ENCODE results near the gene GPRC5A. TPM values are rescaled to one million over a fixed set of nuclear protein-coding genes. Genes with fewer than 3 reads are reported as not detected.

GPRC5A gene
- total and polyA plus RNA-seq, 2 experiments from 2014 or later, result 37.8 to 84.8 TPM

- no peak for DNase-seq
- Histone ChIP-seq H3K9me2 (ENCODE audit: insufficient read depth) (no peaks in the 10 kb centered on the region), H2AFZ (no peak overlapping the region), H3K27me3 (replicated peaks; ENCODE audit: insufficient read depth) (no peaks in the 10 kb centered on the region), H3K27ac (no peak overlapping the region), H3K4me2 (ENCODE audit: unreplicated experiment) (peak overlapping the region; percentile 77), H4K20me1 (ENCODE audit: insufficient read depth) (no peaks in the 10 kb centered on the region), H3K9ac (no peak overlapping the region), H3K9me3 (ENCODE audit: low read depth) (no peaks in the 10 kb centered on the region), H3K4me1 (ENCODE audit: insufficient read depth) (peaks cover 39% of the 10 kb centered on the region), H3K79me2 (ENCODE audit: insufficient read depth) (peaks cover 55% of the 10 kb centered on the region), H3K36me3 (ENCODE audit: low read depth) (no peaks in the 10 kb centered on the region), H3K4me3 (peak overlapping the region; percentile 75), H3F3A (ENCODE audit: insufficient read depth) (peaks cover 49% of the 10 kb centered on the region)
- in situ Hi-C loops (cut with MboI), result no loop called here
- WGBS, 2 experiments (ENCODE audit: low coverage in 1 of 2, low lambda C conversion rate in 2 of 2, missing lambda C conversion rate in 2 of 2), result 92 to 94% methylated on average over 5 of the region's 5 CpGs
- TF ChIP-seq EZH2 (IDR thresholded peaks at IDR 0.05; ENCODE audit: insufficient read depth, poor library complexity, severe bottlenecking) (no peak), EZH2phosphoT487 (IDR thresholded peaks at IDR 0.05; ENCODE audit: insufficient read depth, low read depth) (no peak)
Observed at GRCh38 chr12:12893438-12893837, 2.1 kb downstream of the GPRC5A start.

GRCh38 chr12:12896260-12896659, 4.9 kb downstream of the GPRC5A start:
- Histone ChIP-seq H3K9ac (peak overlapping the region; percentile 3), H3F3A (ENCODE audit: insufficient read depth) (peaks cover 66% of the 10 kb centered on the region), H3K27ac (peak overlapping the region; percentile 68), H3K4me1 (ENCODE audit: insufficient read depth) (peaks cover 65% of the 10 kb centered on the region), H3K79me2 (ENCODE audit: insufficient read depth) (peaks cover 55% of the 10 kb centered on the region), H3K36me3 (ENCODE audit: low read depth) (no peaks in the 10 kb centered on the region), H3K9me2 (ENCODE audit: insufficient read depth) (no peaks in the 10 kb centered on the region), H3K27me3 (replicated peaks; ENCODE audit: insufficient read depth) (no peaks in the 10 kb centered on the region), H3K9me3 (ENCODE audit: low read depth) (no peaks in the 10 kb centered on the region), H3K4me3 (peak overlapping the region; percentile 3; the same call in 1 of the 2 replicates), H4K20me1 (ENCODE audit: insufficient read depth) (no peaks in the 10 kb centered on the region), H3K4me2 (ENCODE audit: unreplicated experiment) (peak overlapping the region; percentile 56), H2AFZ (no peak overlapping the region)
- in situ Hi-C loops (cut with MboI), result no loop called here
- TF ChIP-seq EZH2 (IDR thresholded peaks at IDR 0.05; ENCODE audit: insufficient read depth, poor library complexity, severe bottlenecking) (no peak), EZH2phosphoT487 (IDR thresholded peaks at IDR 0.05; ENCODE audit: insufficient read depth, low read depth) (no peak)
- DNase-seq, result peak; percentile 76
- WGBS, 2 experiments (ENCODE audit: low coverage in 1 of 2, low lambda C conversion rate in 2 of 2, missing lambda C conversion rate in 2 of 2), result 0 to 2% methylated on average over 2 of the region's 2 CpGs

- Histone ChIP-seq H3K27ac (no peak overlapping the region), H3K36me3 (ENCODE audit: low read depth) (no peaks in the 10 kb centered on the region), H3K9me3 (ENCODE audit: low read depth) (no peaks in the 10 kb centered on the region), H3K79me2 (ENCODE audit: insufficient read depth) (peaks cover 48% of the 10 kb centered on the region), H3K9me2 (ENCODE audit: insufficient read depth) (no peaks in the 10 kb centered on the region), H3K9ac (no peak overlapping the region), H2AFZ (no peak overlapping the region), H3K4me2 (ENCODE audit: unreplicated experiment) (no peak overlapping the region), H3F3A (ENCODE audit: insufficient read depth) (peaks cover 66% of the 10 kb centered on the region), H3K4me3 (no peak overlapping the region), H3K4me1 (ENCODE audit: insufficient read depth) (peaks cover 71% of the 10 kb centered on the region), H3K27me3 (replicated peaks; ENCODE audit: insufficient read depth) (no peaks in the 10 kb centered on the region), H4K20me1 (ENCODE audit: insufficient read depth) (no peaks in the 10 kb centered on the region)
- 97 to 100% methylated on average over 6 of the region's 6 CpGs for WGBS, 2 experiments (ENCODE audit: low coverage in 1 of 2, low lambda C conversion rate in 2 of 2, missing lambda C conversion rate in 2 of 2)
- in situ Hi-C loops (cut with MboI), result no loop called here
- no peak for DNase-seq
- TF ChIP-seq EZH2phosphoT487 (IDR thresholded peaks at IDR 0.05; ENCODE audit: insufficient read depth, low read depth) (no peak), EZH2 (IDR thresholded peaks at IDR 0.05; ENCODE audit: insufficient read depth, poor library complexity, severe bottlenecking) (no peak)
Observed at GRCh38 chr12:12897302-12897701, 5.9 kb downstream of the GPRC5A start.

DNA sequence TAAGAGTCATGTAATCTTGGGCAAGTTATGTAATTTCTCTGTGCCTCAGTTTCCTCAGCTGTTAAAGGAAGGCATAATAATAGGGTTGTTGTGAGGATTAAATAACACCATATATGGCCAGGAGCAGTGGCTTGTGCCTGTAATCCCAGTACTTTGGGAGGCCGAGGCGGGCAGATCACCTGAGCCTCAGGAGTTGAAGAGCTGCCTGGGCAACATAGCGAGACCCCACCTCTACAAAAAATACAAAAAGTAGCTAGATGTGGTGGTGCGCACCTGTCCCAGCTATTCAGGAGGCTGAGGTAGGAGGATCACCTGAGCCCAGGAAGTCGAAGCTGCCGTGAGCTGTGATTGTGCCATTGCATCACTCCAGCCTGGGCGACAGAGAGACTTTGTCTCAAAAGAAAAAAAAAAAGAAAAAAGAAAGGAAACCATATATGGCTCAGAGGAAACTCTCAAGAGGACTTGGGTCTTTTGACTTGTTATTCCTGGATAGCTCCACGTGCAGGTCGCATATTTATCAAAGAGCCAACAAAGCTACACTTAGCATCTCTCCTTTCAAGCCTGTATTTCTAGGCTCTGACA, 6.9 kb downstream of the GPRC5A start:
- H3K79me2 ChIP-seq (ENCODE audit: insufficient read depth), result peaks cover 48% of the 10 kb centered on the region
- H3F3A ChIP-seq (ENCODE audit: insufficient read depth), result peaks cover 68% of the 10 kb centered on the region
- DNase-seq, result no peak
- 97% methylated on average over 9 of the region's 9 CpGs for WGBS, 2 experiments (ENCODE audit: low coverage in 1 of 2, low lambda C conversion rate in 2 of 2, missing lambda C conversion rate in 2 of 2)
- H3K4me1 ChIP-seq (ENCODE audit: insufficient read depth), result peaks cover 70% of the 10 kb centered on the region
- no peak overlapping the region for H2AFZ ChIP-seq
- H3K4me2 ChIP-seq (ENCODE audit: unreplicated experiment), result no peak overlapping the region
- in situ Hi-C loops (cut with MboI), result no loop called here
- H3K9me2 ChIP-seq (ENCODE audit: insufficient read depth), result no peaks in the 10 kb centered on the region
- H3K4me3 ChIP-seq, result no peak overlapping the region
- no peaks in the 10 kb centered on the region for H4K20me1 ChIP-seq (ENCODE audit: insufficient read depth)
- H3K27me3 ChIP-seq (replicated peaks; ENCODE audit: insufficient read depth), result no peaks in the 10 kb centered on the region
- H3K36me3 ChIP-seq (ENCODE audit: low read depth), result no peaks in the 10 kb centered on the region
- peak overlapping the region; percentile 75; the same call in 1 of the 2 replicates for H3K9ac ChIP-seq
- no peaks in the 10 kb centered on the region for H3K9me3 ChIP-seq (ENCODE audit: low read depth)
- H3K27ac ChIP-seq, result peak overlapping the region; percentile 93
- TF ChIP-seq EZH2 (IDR thresholded peaks at IDR 0.05; ENCODE audit: insufficient read depth, poor library complexity, severe bottlenecking), result no peak
- TF ChIP-seq EZH2phosphoT487 (IDR thresholded peaks at IDR 0.05; ENCODE audit: insufficient read depth, low read depth), result no peak

Data from GM23248 (cell line).